Measurements from ENCODE around the gene CAND2.
"Not testable (repeated sequence)": the region's sequence is repeated elsewhere in the genome, so short reads cannot be mapped to it uniquely, and the experiment has no call there.

The CAND2 gene

DNA sequence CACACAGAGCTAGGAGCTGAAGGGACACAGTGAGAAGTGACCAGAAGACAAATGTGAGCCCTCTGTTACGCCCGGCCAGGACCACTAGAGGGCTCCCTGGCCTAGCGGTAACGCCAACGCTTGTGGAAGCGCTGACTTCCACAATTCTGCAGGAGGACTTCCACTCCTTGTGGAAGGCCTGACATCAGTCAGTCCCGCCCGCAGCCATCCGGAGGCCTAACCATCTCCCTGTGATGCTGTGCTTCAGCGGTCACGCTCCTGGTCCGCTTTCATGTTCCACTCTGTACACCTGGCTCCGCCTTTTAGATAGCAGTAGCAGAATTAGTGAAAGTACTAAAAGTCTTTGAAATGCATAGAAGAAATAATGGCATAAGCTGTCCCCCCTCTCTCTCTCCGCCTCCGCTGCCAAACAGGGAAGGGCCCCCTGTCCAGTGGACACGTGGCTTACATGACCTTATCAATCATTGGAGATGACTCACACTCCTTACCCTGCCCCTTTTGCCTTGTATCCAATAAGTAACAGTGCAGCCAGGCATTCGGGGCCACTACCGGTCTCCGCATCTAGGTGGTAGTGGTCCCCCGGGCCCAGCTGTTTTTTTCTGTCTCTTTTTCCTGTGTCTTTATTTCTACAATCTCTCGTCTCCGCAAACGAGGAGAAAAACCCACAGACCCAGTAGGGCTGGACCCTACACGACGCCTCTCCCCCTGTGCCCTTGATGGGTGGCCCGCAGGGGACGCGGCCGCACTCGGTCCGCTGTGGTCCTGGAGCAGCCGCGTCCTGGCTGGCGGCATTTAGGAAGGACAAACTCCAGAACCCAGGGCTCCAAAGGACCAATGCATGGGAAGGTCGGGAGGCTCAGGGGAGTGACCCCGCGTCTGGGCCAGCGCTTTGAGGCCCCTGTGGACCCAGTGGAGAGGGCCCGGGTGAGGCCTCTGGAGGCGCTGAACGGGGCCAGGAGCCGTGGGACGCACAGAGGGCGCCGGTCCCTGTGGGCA, 71.9 kb downstream of the CAND2 start:
- peak; percentile 79 for DNase-seq

DNA sequence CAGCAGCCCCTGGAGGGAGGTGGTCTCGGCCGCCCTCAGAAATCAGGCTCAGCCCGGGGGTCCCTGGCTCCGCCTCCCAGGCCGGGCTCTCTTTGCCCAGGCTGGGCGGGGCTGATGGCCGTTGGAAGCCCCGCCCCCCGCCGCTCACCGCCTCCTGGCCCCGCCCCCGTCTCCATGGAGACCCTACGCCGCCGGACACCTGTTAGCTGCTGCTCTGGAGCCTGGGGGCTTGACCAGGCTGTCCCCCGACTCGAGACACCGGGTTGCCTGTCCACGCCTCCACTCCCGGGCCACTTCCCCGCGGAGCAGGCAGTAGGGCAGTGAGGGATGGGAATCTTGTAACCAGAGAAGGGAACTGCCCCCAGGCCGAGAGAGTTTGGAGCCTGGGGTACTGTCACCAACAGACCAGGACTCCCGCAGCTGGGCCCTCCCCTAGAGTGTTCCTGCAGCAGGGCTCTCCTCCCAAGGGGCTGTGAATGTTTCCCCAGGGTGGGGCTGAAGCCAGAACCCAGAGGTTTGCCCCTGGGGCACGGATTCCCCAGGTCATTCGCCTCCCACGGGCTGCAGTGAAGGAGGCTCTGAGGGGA, 72.6 kb downstream of the CAND2 start:
- no peak for DNase-seq

DNA sequence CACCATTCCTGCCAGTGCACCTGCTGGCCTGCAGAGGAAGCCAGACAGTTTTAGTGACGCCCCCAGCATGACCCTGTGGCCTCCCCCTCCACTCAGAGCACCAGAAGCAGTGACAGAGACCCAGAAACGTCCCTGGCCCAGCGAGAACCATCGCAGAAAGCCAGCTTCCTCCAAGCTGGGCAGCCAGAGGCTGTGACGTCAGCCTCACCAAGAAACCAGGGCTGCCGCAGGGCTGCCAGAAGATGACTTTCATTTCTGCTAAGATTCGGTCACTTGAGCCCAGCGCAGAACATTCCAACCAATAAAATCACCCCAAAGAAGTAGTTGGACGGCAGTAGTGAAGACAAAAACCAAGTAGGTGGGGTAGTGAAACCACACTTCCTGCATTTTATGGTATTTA, 74.5 kb downstream of the CAND2 start:
- peak; percentile 11 for DNase-seq

DNA sequence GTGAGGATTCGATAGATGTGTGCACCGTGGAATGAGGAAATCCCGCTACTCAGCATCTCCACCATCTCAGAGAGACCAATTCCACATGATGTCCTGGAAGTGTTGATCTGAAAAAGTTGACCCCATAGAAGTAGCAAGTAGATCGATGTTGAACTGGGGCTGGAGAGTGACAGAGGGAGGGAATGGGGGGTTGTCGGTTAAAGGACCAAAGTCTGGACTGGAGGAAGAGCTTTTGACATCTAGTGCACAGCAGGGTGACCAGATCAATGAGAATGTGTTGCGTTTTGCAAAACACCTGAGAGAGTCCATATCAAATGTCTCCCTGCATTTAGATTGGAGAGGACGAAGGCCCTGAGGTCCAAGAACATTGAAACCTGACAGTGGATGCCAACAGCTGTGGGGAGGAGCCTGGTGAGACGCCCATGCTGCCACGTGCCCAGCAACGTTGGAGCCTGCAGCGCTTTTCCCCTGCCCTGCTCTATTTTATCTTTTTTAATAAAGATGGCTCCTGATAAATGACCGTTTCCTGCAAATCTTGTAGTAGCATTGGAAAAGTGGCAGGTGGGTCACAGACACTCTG, 75.0 kb downstream of the CAND2 start:
- DNase-seq = no peak

DNA sequence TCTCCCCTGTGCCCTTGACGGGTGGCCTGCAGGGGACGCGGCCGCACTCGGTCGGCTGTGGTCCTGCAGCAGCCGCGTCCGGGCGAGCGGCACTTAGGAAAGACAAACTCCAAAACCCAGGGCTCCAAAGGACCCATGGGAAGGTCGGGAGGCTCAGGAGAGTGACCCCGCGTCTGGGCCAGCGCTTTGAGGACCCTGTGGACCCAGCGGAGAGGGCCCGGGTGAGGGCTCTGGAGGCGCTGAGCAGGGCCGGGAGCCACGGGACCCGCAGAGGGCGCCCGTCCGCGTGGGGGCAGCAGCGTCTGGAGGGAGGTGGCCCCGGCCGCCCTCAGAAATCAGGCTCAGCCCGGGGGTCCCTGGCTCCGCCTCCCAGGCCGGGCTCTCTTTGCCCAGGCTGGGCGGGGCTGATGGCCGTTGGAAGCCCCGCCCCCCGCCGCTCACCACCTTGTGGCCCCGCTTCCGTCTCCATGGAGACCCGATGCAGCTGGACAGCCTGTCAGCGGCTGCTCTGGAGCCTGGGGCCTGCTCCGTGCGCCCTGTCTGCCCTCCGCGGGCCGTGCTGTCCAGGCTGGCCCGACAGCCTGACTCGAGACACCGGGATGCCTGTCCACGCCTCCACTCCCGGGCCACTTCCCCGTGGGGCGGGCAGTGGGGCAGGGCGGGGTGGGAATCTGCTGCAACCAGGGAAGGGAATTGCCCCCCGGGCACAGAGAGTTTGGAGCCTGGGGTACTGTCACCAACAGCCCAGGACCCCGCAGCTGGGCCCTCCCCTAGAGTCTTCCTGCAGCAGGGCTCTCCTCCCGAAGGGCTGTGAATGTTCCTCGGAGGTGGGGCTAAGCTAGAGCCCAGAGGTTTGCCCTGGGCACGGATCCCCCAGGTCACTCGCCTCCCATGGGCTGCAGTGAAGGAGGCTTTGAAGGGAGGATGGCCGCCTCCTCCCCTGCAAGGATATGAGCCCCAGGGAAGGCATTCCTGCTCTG, 79.7 kb downstream of the CAND2 start:
- DNase-seq = peak; percentile 10

DNA sequence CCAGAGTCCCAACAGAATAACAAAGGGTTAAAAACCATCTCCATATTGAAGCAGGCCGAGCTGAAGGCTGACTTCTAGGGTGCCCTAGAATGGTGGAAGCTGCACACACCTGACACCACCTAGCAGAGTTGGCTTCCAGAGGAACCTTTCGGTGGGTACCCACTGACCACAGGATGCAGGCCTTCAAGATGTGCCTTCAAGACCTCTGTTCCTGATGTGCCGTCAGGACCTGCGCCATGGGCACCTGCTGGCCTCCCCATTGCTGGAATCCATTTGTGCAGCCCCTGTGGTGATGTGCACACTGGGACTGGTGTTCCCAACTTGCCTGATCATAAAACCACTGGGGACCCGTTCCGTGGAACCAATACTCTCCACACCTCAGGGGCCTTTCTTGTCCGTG, 80.6 kb downstream of the CAND2 start:
- no peak for DNase-seq

DNA sequence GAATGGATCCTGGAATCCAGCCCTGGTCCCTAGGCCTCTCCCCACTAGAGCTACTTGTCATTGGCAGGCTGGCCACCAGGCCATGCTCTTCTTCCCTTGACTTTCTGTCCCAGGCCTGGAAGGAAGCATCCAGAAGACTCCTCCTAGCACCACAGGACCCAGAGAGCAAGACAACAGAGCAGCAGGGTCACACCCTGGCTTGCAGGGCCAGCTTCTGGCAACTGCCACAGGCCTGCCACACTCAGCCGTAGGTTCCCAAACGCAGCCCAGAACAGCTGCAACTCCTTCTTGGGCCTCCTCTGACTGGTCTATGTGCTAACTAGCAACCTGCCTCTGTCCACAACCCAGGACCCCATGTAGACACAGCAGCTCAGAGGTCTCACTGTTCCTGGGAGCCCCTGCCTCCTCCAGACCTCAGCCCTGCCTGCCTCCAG, 81.7 kb downstream of the CAND2 start:
- no peak for DNase-seq

DNA sequence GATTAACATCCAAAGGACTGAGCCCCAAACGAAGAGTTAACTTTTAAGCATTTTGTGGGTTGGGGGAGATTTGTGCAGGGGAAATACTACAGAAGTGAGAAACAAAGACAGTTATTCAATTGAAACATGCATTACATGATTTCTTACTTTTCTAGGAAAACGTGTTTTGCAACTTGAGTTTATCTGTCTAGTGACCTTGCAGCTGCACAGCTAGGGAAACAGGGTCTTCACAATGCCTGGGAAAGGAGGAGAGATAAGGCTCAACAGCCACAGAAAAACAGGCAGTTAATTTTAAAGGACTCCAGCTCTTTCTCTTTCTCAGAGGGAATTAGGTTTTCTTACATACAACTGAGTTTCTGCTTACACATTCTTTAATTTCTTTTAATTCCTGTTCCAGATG, 82.3 kb downstream of the CAND2 start:
- DNase-seq = not testable (repeated sequence)

DNA sequence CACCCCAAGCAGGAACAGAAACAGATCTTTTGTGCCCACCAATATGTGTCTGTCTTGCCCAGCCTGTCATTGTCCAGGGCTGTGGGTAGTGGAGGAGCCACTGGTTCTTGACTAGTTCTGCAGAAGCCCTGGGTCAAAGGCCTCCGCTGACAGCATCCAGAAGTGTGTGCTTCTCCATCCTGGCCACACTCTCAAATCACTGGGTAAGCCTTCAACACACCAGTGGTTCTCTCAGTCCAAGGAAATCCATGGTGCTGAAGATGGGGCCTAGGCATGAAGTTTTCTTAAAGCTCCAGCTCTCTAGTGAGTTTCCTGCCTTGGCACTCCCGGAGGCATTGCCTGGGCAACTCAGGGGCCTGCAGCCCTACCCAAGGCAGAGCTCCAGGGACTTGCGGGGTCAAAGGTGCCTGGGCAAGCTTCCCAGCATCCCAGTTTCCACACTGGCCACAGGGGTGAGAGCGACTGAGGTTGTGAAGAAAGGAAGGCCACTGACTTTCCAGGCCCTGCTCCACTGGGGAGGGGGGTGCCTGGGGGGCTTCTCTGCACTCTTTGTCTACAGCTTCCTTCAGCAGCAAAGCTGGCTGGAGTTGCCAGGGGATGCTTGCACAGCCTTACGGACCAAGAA, 82.8 kb downstream of the CAND2 start:
- DNase-seq = no peak

DNA sequence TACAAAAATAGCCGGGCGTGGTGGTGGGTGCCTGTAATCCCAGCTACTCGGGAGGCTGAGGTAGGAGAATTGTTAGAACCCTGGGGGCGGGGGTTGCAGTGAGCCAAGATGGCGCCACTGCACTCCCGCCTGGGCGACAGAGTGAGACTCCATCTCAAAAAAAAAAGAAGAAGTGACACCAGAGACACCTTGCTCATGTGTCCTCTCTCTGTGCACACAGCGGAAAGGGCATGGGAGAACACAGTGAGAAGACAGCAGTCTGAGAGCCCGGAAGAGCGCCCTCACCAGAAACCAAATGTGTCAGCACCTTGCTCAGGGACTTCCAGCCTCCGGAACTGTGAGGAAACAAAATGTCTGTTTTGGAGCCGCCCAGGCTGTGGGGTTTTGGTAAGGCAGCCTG, 85.4 kb downstream of the CAND2 start:
- DNase-seq = not testable (repeated sequence)

DNA sequence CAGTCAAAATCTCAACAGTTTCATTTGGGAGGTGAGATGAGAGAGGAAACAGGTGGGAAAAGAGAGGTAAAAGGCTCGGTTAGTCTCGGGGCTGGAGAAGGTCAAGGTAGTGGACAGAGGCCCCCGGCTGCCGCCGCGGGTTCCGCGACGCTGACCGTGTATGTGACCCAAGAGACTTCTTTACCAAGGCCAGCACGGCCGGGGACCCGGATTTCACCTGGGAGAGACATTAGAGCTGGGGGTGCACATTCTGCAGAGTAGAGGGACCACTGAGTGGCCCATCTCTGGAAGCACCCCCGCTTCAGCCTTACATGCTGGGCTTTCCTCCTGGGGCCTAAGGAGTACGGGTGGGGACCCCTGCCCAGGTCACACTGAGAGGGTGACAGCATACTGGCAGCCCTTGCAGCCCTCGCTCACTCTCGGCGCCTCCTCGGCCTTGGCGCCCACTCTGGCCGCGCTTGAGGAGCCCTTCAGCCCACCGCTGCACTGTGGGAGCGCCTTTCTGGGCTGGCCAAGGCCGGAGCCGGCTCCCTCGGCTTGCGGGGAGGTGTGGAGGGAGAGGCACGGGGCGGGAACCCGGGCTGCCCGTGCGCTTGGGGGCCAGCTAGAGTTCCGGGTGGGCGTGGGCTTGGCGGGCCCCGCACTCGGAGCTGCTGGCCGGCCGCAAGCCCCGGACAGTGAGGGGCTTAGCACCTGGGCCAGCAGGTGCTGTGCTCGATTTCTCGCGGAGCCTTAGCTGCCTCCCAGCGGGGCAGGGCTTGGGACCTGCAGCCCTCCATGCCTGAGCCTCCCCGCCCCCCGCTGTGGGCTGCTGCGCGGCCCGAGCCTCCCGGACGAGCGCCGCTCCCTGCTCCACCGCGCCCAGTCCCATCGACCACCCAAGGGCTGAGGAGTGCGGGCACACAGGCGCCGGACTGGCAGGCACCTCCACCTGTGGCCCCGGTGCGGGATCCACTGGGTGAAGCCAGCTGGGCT, 86.1 kb downstream of the CAND2 start:
- DNase-seq = no peak

DNA sequence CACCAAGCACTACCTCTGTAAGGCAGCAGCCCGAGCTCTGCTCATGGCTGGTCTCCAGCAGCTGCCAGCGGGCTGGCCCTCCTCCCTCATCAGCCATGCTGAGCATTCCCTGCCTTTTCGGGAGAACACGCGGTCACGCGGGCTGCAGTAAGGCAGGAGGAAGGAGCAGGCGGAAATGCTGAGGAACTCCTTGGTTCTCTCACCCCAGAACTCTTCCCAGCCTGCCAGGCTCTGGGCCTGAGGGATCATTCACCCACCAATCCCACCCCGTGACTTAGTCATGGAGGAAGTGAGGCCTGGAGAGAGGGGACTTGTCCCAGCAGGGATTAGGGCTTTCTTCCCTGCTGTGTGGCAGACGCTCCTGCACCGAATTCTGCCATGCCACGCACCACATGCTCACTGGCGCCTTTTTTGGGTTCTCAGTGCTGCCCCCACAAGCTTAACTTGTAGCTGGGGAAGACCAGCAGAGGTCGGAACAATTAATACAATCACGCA, 87.8 kb downstream of the CAND2 start:
- DNase-seq = peak; percentile 26
